GM18909 (cell line): Measurements from ENCODE around the gene LUC7L3.
"Not testable (repeated sequence)": the region's sequence is repeated elsewhere in the genome, so short reads cannot be mapped to it uniquely, and the experiment has no call there.

Experiments
- ATAC-seq: cut with Tn5 transposase; IDR thresholded peaks from one replicate; pipeline ENCODE4 v1.9.1; 2021; ENCODE audit warnings: mild to moderate bottlenecking; ENCODE audit not compliant: unreplicated experiment, poor library complexity

The LUC7L3 gene

GRCh38 chr17:50719144-50719923 is at the start of gene LUC7L3:
LUC7L3 (plus strand) TSS chr17:50719603; CDS start chr17:50719733, 130 bp downstream.
- ATAC-seq, result peak; percentile 94

GRCh38 chr17:50672071-50672470 is 47.3 kb upstream of the LUC7L3 start:
- ATAC-seq, result no peak

- ATAC-seq, result no peak
Observed at GRCh38 chr17:50672831-50673551, 46.4 kb upstream of the LUC7L3 start.

GRCh38 chr17:50675190-50675589 is 44.2 kb upstream of the LUC7L3 start:
- no peak for ATAC-seq

GRCh38 chr17:50675627-50676026 is 43.8 kb upstream of the LUC7L3 start:
- no peak for ATAC-seq

- ATAC-seq, result no peak
Observed at GRCh38 chr17:50676065-50676975, 43.1 kb upstream of the LUC7L3 start.

GRCh38 chr17:50677851-50678375 is 41.5 kb upstream of the LUC7L3 start:
- ATAC-seq, result no peak

GRCh38 chr17:50679008-50679544 is 40.3 kb upstream of the LUC7L3 start:
- no peak for ATAC-seq

GRCh38 chr17:50680126-50680525 is 39.3 kb upstream of the LUC7L3 start:
- no peak for ATAC-seq

- not testable (repeated sequence) for ATAC-seq
Observed at GRCh38 chr17:50680543-50681262, 38.7 kb upstream of the LUC7L3 start.

GRCh38 chr17:50681263-50682200 is 37.9 kb upstream of the LUC7L3 start:
- ATAC-seq, result no peak

- ATAC-seq, result no peak
Observed at GRCh38 chr17:50682441-50682840, 37.0 kb upstream of the LUC7L3 start.

- no peak for ATAC-seq
Observed at GRCh38 chr17:50682938-50683337, 36.5 kb upstream of the LUC7L3 start.

GRCh38 chr17:50683434-50684287 is 35.7 kb upstream of the LUC7L3 start:
- no peak for ATAC-seq

- ATAC-seq, result no peak
Observed at GRCh38 chr17:50684288-50684611, 35.2 kb upstream of the LUC7L3 start.

GRCh38 chr17:50684612-50685333 is 34.6 kb upstream of the LUC7L3 start:
- no peak for ATAC-seq

- no peak for ATAC-seq
Observed at GRCh38 chr17:50685334-50685665, 34.1 kb upstream of the LUC7L3 start.
